IMR-90 (cell line): Measurements from ENCODE around the gene HNRNPC. TPM values are rescaled to one million over a fixed set of nuclear protein-coding genes. Genes with fewer than 3 reads are reported as not detected.

ENCODE experiments used
- ATAC-seq: fragments of 200-7000 bp; cut with Tn5 transposase; 2 replicates; pipeline ENCODE4 v1.9.1; 2020; ENCODE audit warnings: low read depth, mild to moderate bottlenecking, moderate library complexity
- BruUV-seq: library from RNA; stranded (reverse); fragments of 400-500 nt; replicated peaks from 2 replicates; lab custom pipeline; 2021; lab: Mats Ljungman, UMichigan
- CTCF ChIA-PET: fragments of 300-600 bp; formaldehyde crosslinking; extraction: SDS; loops from one replicate; lab custom pipeline; 2021; ENCODE audit warnings: antibody characterized with exemption; lab: Yijun Ruan, JAX
- POLR2A ChIA-PET: fragments of 300-600 bp; sonication (Branson Sonifier 250); formaldehyde crosslinking; loops from one replicate; lab custom pipeline; 2022; ENCODE audit warnings: antibody characterized with exemption; ENCODE audit not compliant: unreplicated experiment; lab: Charles Lee
- DNase-seq: peaks from one replicate; pipeline ENCODE4 v3.0.0; 2013
- H2AFZ ChIP-seq: replicated peaks from 2 replicates; pipeline ENCODE3; 2013; ENCODE audit warnings: low read length, mild to moderate bottlenecking; ENCODE audit not compliant: poor library complexity
- H2AK5ac ChIP-seq: 2 replicates; pipeline ENCODE4 v1.6.1; 2013; ENCODE audit warnings: low read depth, low read length, inconsistent platforms
- H2AK9ac ChIP-seq: replicated peaks from 2 replicates; pipeline ENCODE3; 2013; ENCODE audit warnings: mild to moderate bottlenecking, low read depth, low read length, moderate library complexity; ENCODE audit not compliant: poor library complexity
- H2BK120ac ChIP-seq: 2 replicates; pipeline ENCODE4 v1.6.1; 2013; ENCODE audit warnings: low read depth, low read length, inconsistent platforms
- H2BK15ac ChIP-seq: 3 replicates; pipeline ENCODE4 v1.6.1; 2013; ENCODE audit warnings: low read depth, low read length, inconsistent platforms
- H2BK20ac ChIP-seq: 2 replicates; pipeline ENCODE4 v1.6.1; 2013; ENCODE audit warnings: low read depth, mild to moderate bottlenecking, inconsistent platforms, low read length, moderate library complexity
- H2BK5ac ChIP-seq: 2 replicates; pipeline ENCODE4 v1.6.1; 2013; ENCODE audit warnings: mild to moderate bottlenecking, low read depth, low read length, inconsistent platforms; ENCODE audit not compliant: poor library complexity, severe bottlenecking
- H3K14ac ChIP-seq: replicated peaks from 2 replicates; pipeline ENCODE4 v1.6.1; 2013; ENCODE audit warnings: low read depth, low read length, inconsistent platforms
- H3K18ac ChIP-seq: 2 replicates; pipeline ENCODE4 v1.6.1; 2013; ENCODE audit warnings: low read depth, low read length, control low read depth
- H3K23ac ChIP-seq: 2 replicates; pipeline ENCODE4 v1.6.1; 2013; ENCODE audit warnings: low read depth, low read length, inconsistent platforms
- H3K27ac ChIP-seq: 2 replicates; pipeline ENCODE4 v1.5.1; 2013; ENCODE audit warnings: mild to moderate bottlenecking, control low read depth, low read length; ENCODE audit not compliant: insufficient read depth
- H3K27me3 ChIP-seq: 2 replicates; pipeline ENCODE4 v1.6.1; 2013; ENCODE audit warnings: low read length; ENCODE audit not compliant: control insufficient read depth, insufficient read depth
- H3K36me3 ChIP-seq: 2 replicates; pipeline ENCODE4 v1.6.1; 2013; ENCODE audit warnings: low read length, mixed read lengths; ENCODE audit not compliant: control insufficient read depth, insufficient read depth
- H3K4ac ChIP-seq: 2 replicates; pipeline ENCODE4 v1.6.1; 2013; ENCODE audit warnings: low read depth, low read length, inconsistent platforms
- H3K4me1 ChIP-seq: 2 replicates; pipeline ENCODE4 v1.6.1; 2013; ENCODE audit warnings: low read length, mixed read lengths; ENCODE audit not compliant: control insufficient read depth, insufficient read depth
- H3K4me2 ChIP-seq: 2 replicates; pipeline ENCODE4 v1.6.1; 2013; ENCODE audit warnings: low read depth, mild to moderate bottlenecking, control low read depth, low read length, moderate library complexity
- H3K4me3 ChIP-seq: 2 replicates; pipeline ENCODE4 v1.5.1; 2013; ENCODE audit warnings: low read depth, mild to moderate bottlenecking, control low read depth, low read length, moderate library complexity; ENCODE audit not compliant: insufficient read depth
- H3K56ac ChIP-seq: 2 replicates; pipeline ENCODE4 v1.6.1; 2013; ENCODE audit warnings: low read length, inconsistent platforms; ENCODE audit not compliant: insufficient read depth; ENCODE audit errors: extremely low read depth
- H3K79me1 ChIP-seq, 2 experiments: 2 replicates each; pipeline ENCODE4 v1.6.1; 2013; ENCODE audit warnings: low read length in 2 of 2, inconsistent platforms in 1 of 2, low read depth in 1 of 2
- H3K9ac ChIP-seq: 2 replicates; pipeline ENCODE4 v1.6.1; 2013; ENCODE audit warnings: low read depth, low read length, control low read depth
- H3K9me1 ChIP-seq: 2 replicates; pipeline ENCODE4 v1.6.1; 2013; ENCODE audit warnings: low read length, inconsistent platforms; ENCODE audit not compliant: insufficient read depth
- H3K9me3 ChIP-seq: 2 replicates; pipeline ENCODE4 v1.6.1; 2013; ENCODE audit warnings: low read length; ENCODE audit not compliant: control insufficient read depth, insufficient read depth
- H4K20me1 ChIP-seq: 2 replicates; pipeline ENCODE4 v1.6.1; 2013; ENCODE audit warnings: low read length, inconsistent platforms; ENCODE audit not compliant: insufficient read depth
- H4K5ac ChIP-seq: 2 replicates; pipeline ENCODE4 v1.6.1; 2013; ENCODE audit warnings: mild to moderate bottlenecking, low read depth, low read length, control low read depth
- H4K8ac ChIP-seq, 2 experiments: 2 replicates each; pipeline ENCODE4 v1.6.1; 2013; ENCODE audit warnings: low read depth in 2 of 2, low read length in 2 of 2, control low read depth in 1 of 2, inconsistent platforms in 1 of 2
- H4K91ac ChIP-seq: 2 replicates; pipeline ENCODE4 v1.6.1; 2013; ENCODE audit warnings: low read depth, low read length, inconsistent platforms; ENCODE audit not compliant: insufficient read depth
- BHLHE40 ChIP-seq: fragments of 150-350 bp; IDR thresholded peaks from 2 replicates; pipeline ENCODE4 v1.6.1; 2016; ENCODE audit warnings: mild to moderate bottlenecking, low read depth, low read length
- CEBPB ChIP-seq: IDR thresholded peaks from 2 replicates; pipeline ENCODE4 v1.6.1; 2012; ENCODE audit warnings: low read depth, low read length, improper control_type of control experiment
- FOS ChIP-seq: fragments of 150-350 bp; IDR thresholded peaks from 2 replicates; pipeline ENCODE4 v1.6.1; 2016; ENCODE audit warnings: low read depth, low read length
- MAFK ChIP-seq: IDR thresholded peaks from 2 replicates; pipeline ENCODE4 v1.6.1; 2012; ENCODE audit warnings: low read depth, low read length, improper control_type of control experiment
- SMC3 ChIP-seq: fragments of 150-350 bp; IDR thresholded peaks from 2 replicates; pipeline ENCODE4 v1.6.1; 2016; ENCODE audit warnings: low read depth, mild to moderate bottlenecking, antibody characterized with exemption, low read length, moderate library complexity
- WGBS, 2 experiments: methylation state at CpG; one replicate each; pipeline versions ENCODE4 v1.1.5 to v1.1.7; 2013; ENCODE audit warnings: missing lambda C conversion rate in 2 of 2; ENCODE audit not compliant: insufficient read length in 1 of 2; ENCODE audit errors: extremely low coverage in 2 of 2; 5-methylcytosine and 5-hydroxymethylcytosine counted together
- dilution Hi-C: fragments of 300-500 bp; cut with HindIII; formaldehyde crosslinking; loops from one replicate; pipeline ENCODE4 v1.14.3; 2018; ENCODE audit warnings: low sequenced_read_pairs; ENCODE audit not compliant: unreplicated experiment
- in situ Hi-C: fragments of 300-500 bp; cut with MboI; formaldehyde crosslinking; loops from 3 replicates; pipeline ENCODE4 v1.14.3; 2019; ENCODE audit warnings: low sequenced_read_pairs, inconsistent platforms, mixed read lengths
- intact Hi-C: fragments of 100-400 bp; cut with micrococcal nuclease; formaldehyde crosslinking; loops from 2 replicates; pipeline ENCODE4 v1.10.0; 2022
- polyA plus RNA-seq, 3 experiments: library from polyadenylated mRNA; depleted of rRNA; stranded (reverse); fragments of >200 nt; gene quantifications; 2 replicates each; pipeline ENCODE4 v1.2.3, GENCODE V29; 2012; ENCODE audit warnings: low replicate concordance in 1 of 3
- total RNA-seq: library from RNA; depleted of rRNA; stranded (reverse); fragments of >200 nt; gene quantifications from 2 replicates; pipeline ENCODE4 v1.2.3, GENCODE V29; 2012

Gene HNRNPC
- total and polyA plus RNA-seq, 2 of the 4 experiments (the other 2 are of a cell fraction) = 308 to 615 TPM

GRCh38 chr14:21201732-21202462 is 67.3 kb downstream of the HNRNPC start:
- Histone ChIP-seq H3K4ac (no peak overlapping the region), H3K56ac (no peak overlapping the region), H2AFZ (no peak overlapping the region), H3K9me1 (peaks cover 4% of the 10 kb centered on the region; the same call in 1 of the 2 replicates), H3K27me3 (no peaks in the 10 kb centered on the region), H3K36me3 (peaks cover 10% of the 10 kb centered on the region), H3K23ac (no peak overlapping the region), H4K20me1 (no peaks in the 10 kb centered on the region; the same call in none of the 2 replicates), H4K5ac (no peak overlapping the region), H2AK9ac (no peak overlapping the region), H4K8ac (no peak overlapping the region), H3K18ac (no peak overlapping the region), H2BK120ac (no peak overlapping the region), H3K14ac (no peak overlapping the region), H2AK5ac (no peak overlapping the region), H2BK15ac (no peak overlapping the region), H3K4me3 (no peak overlapping the region), H2BK20ac (no peak overlapping the region), H3K79me1 (peaks cover 0 to 29% of the 10 kb centered on the region in 2 experiments; a peak in 2 of 4 replicates), H3K9ac (no peak overlapping the region), H3K9me3 (peaks cover 3% of the 10 kb centered on the region; the same call in 1 of the 2 replicates), H3K4me2 (no peak overlapping the region), H2BK5ac (no peak overlapping the region), H4K91ac (no peak overlapping the region), H3K27ac (no peak overlapping the region), H3K4me1 (no peaks in the 10 kb centered on the region; the same call in 1 of the 2 replicates)
- 84% methylated on average over 6 of the region's 12 CpGs; no CpG with 5 or more reads in 1 of the 2 experiments for WGBS, 2 experiments
- intact Hi-C loops (no loop called here), dilution Hi-C loops (no loop called here), in situ Hi-C loops (no loop called here)
- DNase-seq (no peak), ATAC-seq (no peak)
- CTCF ChIA-PET = no interaction called here
- BruUV-seq = no TSS peak
- TF ChIP-seq BHLHE40 (no peak), FOS (no peak), CEBPB (no peak), SMC3 (no peak), MAFK (no peak)
- POLR2A ChIA-PET = no interaction called here
